SU-DHL-6 (cell line): ENCODE results near the gene SBSN.

Source experiments
- H2AFZ ChIP-seq: fragments of 200-600 bp; sonication (generic); 2 replicates; pipeline ENCODE4 v1.6.1; 2014; ENCODE audit warnings: low read depth, mild to moderate bottlenecking, moderate library complexity, mixed read lengths, antibody characterized with exemption, low read length; ENCODE audit not compliant: severe bottlenecking
- H3F3A ChIP-seq: fragments of 200-600 bp; shearing (Covaris generic); 2 replicates; pipeline ENCODE4 v1.6.0; 2016; ENCODE audit warnings: antibody characterized with exemption, mild to moderate bottlenecking; ENCODE audit not compliant: insufficient read depth
- H3K27ac ChIP-seq: fragments of 200-600 bp; sonication (generic); 2 replicates; pipeline ENCODE4 v1.5.1; 2016; ENCODE audit warnings: low read depth, mild to moderate bottlenecking, low read length, moderate library complexity, mixed read lengths
- H3K27me3 ChIP-seq: fragments of 200-600 bp; sonication (generic), shearing (Covaris generic); 2 replicates; pipeline ENCODE4 v1.6.0; 2014; ENCODE audit warnings: mild to moderate bottlenecking, low read length
- H3K36me3 ChIP-seq: fragments of 200-600 bp; sonication (generic); 2 replicates; pipeline ENCODE4 v1.6.1; 2014; ENCODE audit warnings: mild to moderate bottlenecking, low read length, mixed read lengths
- H3K4me2 ChIP-seq: fragments of 300-600, 200-600 bp; shearing (Covaris generic), sonication (generic); 2 replicates; pipeline ENCODE4 v1.6.0; 2014; ENCODE audit warnings: low read length, low read depth, mild to moderate bottlenecking; ENCODE audit not compliant: poor library complexity, severe bottlenecking
- H3K4me3 ChIP-seq: fragments of 200-600 bp; sonication (generic); 2 replicates; pipeline ENCODE4 v1.5.1; 2014; ENCODE audit warnings: antibody characterized with exemption, low read length, mild to moderate bottlenecking, mixed read lengths; ENCODE audit not compliant: insufficient read depth, poor library complexity, severe bottlenecking
- H3K79me2 ChIP-seq: fragments of 200-600 bp; sonication (generic); 2 replicates; pipeline ENCODE4 v1.6.1; 2014; ENCODE audit warnings: mild to moderate bottlenecking, low read length, moderate library complexity; ENCODE audit not compliant: insufficient read depth
- H3K9ac ChIP-seq: fragments of 200-600 bp; sonication (generic); 2 replicates; pipeline ENCODE4 v1.7.0; 2014; ENCODE audit warnings: mild to moderate bottlenecking, low read length
- H3K9me2 ChIP-seq: fragments of 200-600 bp; sonication (generic); replicated peaks from 2 replicates; pipeline ENCODE4 v1.6.1; 2014; ENCODE audit warnings: low read length; ENCODE audit not compliant: insufficient read depth
- H3K9me3 ChIP-seq: fragments of 200-600 bp; sonication (generic); 2 replicates; pipeline ENCODE4 v1.6.1; 2014; ENCODE audit warnings: low read length, mixed read lengths; ENCODE audit not compliant: insufficient read depth
- H4K20me1 ChIP-seq: fragments of 200-600 bp; sonication (generic); 2 replicates; pipeline ENCODE4 v1.6.1; 2014; ENCODE audit warnings: low read depth, mild to moderate bottlenecking, antibody characterized with exemption, low read length, moderate library complexity, mixed read lengths
- CTCF ChIP-seq: fragments of 200-600 bp; sonication (generic); IDR thresholded peaks from one replicate; pipeline ENCODE4 v1.5.1; 2017; ENCODE audit warnings: antibody characterized with exemption, mild to moderate bottlenecking, low read length, moderate library complexity; ENCODE audit not compliant: insufficient read depth, poor library complexity, severe bottlenecking
- EZH2phosphoT487 ChIP-seq: fragments of 200-600 bp; sonication (generic), shearing (Covaris generic); conservative IDR thresholded peaks from 2 replicates; pipeline ENCODE4 v1.6.1; 2018; ENCODE audit warnings: mild to moderate bottlenecking, antibody characterized with exemption, low read length, moderate library complexity, mixed read lengths

The SBSN gene

GRCh38 chr19:35519291-35519690, 8.8 kb downstream of the SBSN start:
- no peak for TF ChIP-seq EZH2phosphoT487
- no peak for TF ChIP-seq CTCF
- Histone ChIP-seq H4K20me1 (no peaks in the 10 kb centered on the region), H2AFZ (no peak overlapping the region), H3K9me2 (no peaks in the 10 kb centered on the region), H3K27me3 (no peaks in the 10 kb centered on the region), H3K36me3 (no peaks in the 10 kb centered on the region), H3K4me3 (no peak overlapping the region), H3K4me2 (no peak overlapping the region), H3F3A (no peaks in the 10 kb centered on the region), H3K27ac (no peak overlapping the region), H3K9ac (no peak overlapping the region), H3K79me2 (no peaks in the 10 kb centered on the region), H3K9me3 (no peaks in the 10 kb centered on the region)

GRCh38 chr19:35518313-35518712, 9.8 kb downstream of the SBSN start:
- Histone ChIP-seq H3K79me2 (no peaks in the 10 kb centered on the region), H3K9me2 (no peaks in the 10 kb centered on the region), H3K27me3 (no peaks in the 10 kb centered on the region), H4K20me1 (no peaks in the 10 kb centered on the region), H3F3A (no peaks in the 10 kb centered on the region), H2AFZ (no peak overlapping the region), H3K9ac (no peak overlapping the region), H3K36me3 (no peaks in the 10 kb centered on the region), H3K4me3 (no peak overlapping the region), H3K9me3 (no peaks in the 10 kb centered on the region), H3K4me2 (no peak overlapping the region), H3K27ac (no peak overlapping the region)
- TF ChIP-seq EZH2phosphoT487 = no peak
- TF ChIP-seq CTCF = no peak

- no peaks in the 10 kb centered on the region for H4K20me1 ChIP-seq
- no peak overlapping the region for H3K4me3 ChIP-seq
- no peaks in the 10 kb centered on the region for H3K9me3 ChIP-seq
- no peak overlapping the region for H3K27ac ChIP-seq
- no peaks in the 10 kb centered on the region for H3K36me3 ChIP-seq
- no peaks in the 10 kb centered on the region for H3K79me2 ChIP-seq
- no peak overlapping the region for H3K9ac ChIP-seq
- TF ChIP-seq CTCF (no peak), EZH2phosphoT487 (no peak)
- H3K27me3 ChIP-seq = no peaks in the 10 kb centered on the region
- no peaks in the 10 kb centered on the region for H3K9me2 ChIP-seq
- no peak overlapping the region for H2AFZ ChIP-seq
- no peak overlapping the region for H3K4me2 ChIP-seq
- no peaks in the 10 kb centered on the region for H3F3A ChIP-seq
Measured at GRCh38 chr19:35517342-35517741, 10.8 kb downstream of the SBSN start.

- H3K79me2 ChIP-seq = no peaks in the 10 kb centered on the region
- no peak overlapping the region for H2AFZ ChIP-seq
- H3K27ac ChIP-seq = no peak overlapping the region
- no peak overlapping the region for H3K9ac ChIP-seq
- H3K36me3 ChIP-seq = no peaks in the 10 kb centered on the region
- no peaks in the 10 kb centered on the region for H4K20me1 ChIP-seq
- no peaks in the 10 kb centered on the region for H3K9me3 ChIP-seq
- H3K27me3 ChIP-seq = no peaks in the 10 kb centered on the region
- H3K4me3 ChIP-seq = no peak overlapping the region
- H3K9me2 ChIP-seq = no peaks in the 10 kb centered on the region
- H3F3A ChIP-seq = no peaks in the 10 kb centered on the region
- H3K4me2 ChIP-seq = no peak overlapping the region
- TF ChIP-seq CTCF = no peak
- no peak for TF ChIP-seq EZH2phosphoT487
Measured at GRCh38 chr19:35516310-35516709, 11.8 kb downstream of the SBSN start.
